Colonic mucosa (tissue), 4 donors: Measurements from ENCODE around the gene B3GALNT1. TPM values are rescaled to one million over a fixed set of nuclear protein-coding genes. Genes with fewer than 3 reads are reported as not detected.
"Not testable (repeated sequence)": the region's sequence is repeated elsewhere in the genome, so short reads cannot be mapped to it uniquely, and the experiment has no call there.

Source experiments
- DNase-seq: peaks from one replicate; pipeline ENCODE4 v3.0.0-alpha.2; 2020
- H3K27ac ChIP-seq: fragments of 200-600 bp; one replicate; pipeline ENCODE4 v1.8.0; 2021
- H3K27me3 ChIP-seq: fragments of 200-600 bp; one replicate; pipeline ENCODE4 v1.8.0; 2021
- H3K36me3 ChIP-seq: fragments of 200-600 bp; one replicate; pipeline ENCODE4 v1.8.0; 2021
- H3K4me1 ChIP-seq: fragments of 200-600 bp; one replicate; pipeline ENCODE4 v1.8.0; 2021; ENCODE audit warnings: mild to moderate bottlenecking
- H3K4me3 ChIP-seq: fragments of 200-600 bp; one replicate; pipeline ENCODE4 v1.8.0; 2021
- H3K9ac ChIP-seq, 2 donors: one replicate each; pipeline ENCODE4 v1.7.0; 2013; ENCODE audit warnings: control low read depth in 2 of 2, low read depth in 2 of 2, low read length in 2 of 2
- H3K9me3 ChIP-seq: fragments of 200-600 bp; one replicate; pipeline ENCODE4 v1.8.0; 2021
- intact Hi-C: fragments of 100-400 bp; cut with DNase I; formaldehyde crosslinking; loops from one replicate; pipeline ENCODE4 v1.14.1; 2022
- total RNA-seq, 2 donors: library from RNA; stranded (reverse); fragmentation: NEBNext Ultra II Directional in 1 of 2; extraction: Animal tissue kit (Norgen Biotek cat#: 25700) in 1 of 2; gene quantifications; one replicate each; pipeline ENCODE4 v1.2.1, GENCODE V29; 2021
- TF ChIP-seq, protein P1 (sequence below): fragments of 200-600 bp; IDR thresholded peaks from one replicate; pipeline ENCODE4 v1.8.0; 2022; ENCODE audit warnings: antibody characterized with exemption, mild to moderate bottlenecking
- donor health status: healthy.
- donor health status: DM: no; HTN: no; CAD: no.
- donor health status: DM: no; HTN: no; CAD: no.

B3GALNT1 gene
- total RNA-seq, 2 donors from 2014 or later, result 0.94 to 1.8 TPM

DNA sequence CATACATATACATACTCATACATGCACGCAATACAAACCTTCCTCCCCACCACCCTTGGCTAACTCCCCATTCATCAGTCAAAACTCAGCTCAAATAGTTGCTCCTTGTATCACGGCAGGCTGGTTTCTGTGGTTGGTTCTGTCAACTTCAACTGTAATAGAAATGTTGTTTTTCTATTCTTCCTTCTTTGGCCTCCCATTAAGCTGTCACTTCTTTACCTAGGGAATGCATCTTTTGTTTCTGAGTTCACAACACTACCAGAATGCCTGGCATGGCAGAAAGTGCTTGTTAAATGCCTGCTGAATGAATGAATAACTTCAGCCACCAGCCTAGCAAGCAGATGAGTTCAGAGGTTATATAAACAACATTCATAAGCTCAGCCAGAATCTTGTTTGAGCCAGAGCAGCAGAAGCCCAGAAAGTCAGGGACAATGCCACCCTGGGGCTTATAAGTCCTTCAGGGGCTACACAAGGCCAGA lies 63.1 kb downstream of the B3GALNT1 start:
- no peak overlapping the region for H3K4me3 ChIP-seq
- intact Hi-C loops, result no loop called here
- no peaks in the 10 kb centered on the region for H3K9me3 ChIP-seq
- H3K36me3 ChIP-seq, result no peaks in the 10 kb centered on the region
- no peaks in the 10 kb centered on the region for H3K27me3 ChIP-seq
- H3K27ac ChIP-seq, result no peak overlapping the region
- no peaks in the 10 kb centered on the region for H3K4me1 ChIP-seq
- no peak overlapping the region for H3K9ac ChIP-seq
- TF ChIP-seq, protein P1, sequence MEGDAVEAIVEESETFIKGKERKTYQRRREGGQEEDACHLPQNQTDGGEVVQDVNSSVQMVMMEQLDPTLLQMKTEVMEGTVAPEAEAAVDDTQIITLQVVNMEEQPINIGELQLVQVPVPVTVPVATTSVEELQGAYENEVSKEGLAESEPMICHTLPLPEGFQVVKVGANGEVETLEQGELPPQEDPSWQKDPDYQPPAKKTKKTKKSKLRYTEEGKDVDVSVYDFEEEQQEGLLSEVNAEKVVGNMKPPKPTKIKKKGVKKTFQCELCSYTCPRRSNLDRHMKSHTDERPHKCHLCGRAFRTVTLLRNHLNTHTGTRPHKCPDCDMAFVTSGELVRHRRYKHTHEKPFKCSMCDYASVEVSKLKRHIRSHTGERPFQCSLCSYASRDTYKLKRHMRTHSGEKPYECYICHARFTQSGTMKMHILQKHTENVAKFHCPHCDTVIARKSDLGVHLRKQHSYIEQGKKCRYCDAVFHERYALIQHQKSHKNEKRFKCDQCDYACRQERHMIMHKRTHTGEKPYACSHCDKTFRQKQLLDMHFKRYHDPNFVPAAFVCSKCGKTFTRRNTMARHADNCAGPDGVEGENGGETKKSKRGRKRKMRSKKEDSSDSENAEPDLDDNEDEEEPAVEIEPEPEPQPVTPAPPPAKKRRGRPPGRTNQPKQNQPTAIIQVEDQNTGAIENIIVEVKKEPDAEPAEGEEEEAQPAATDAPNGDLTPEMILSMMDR, result no peak
- no peak for DNase-seq

DNA sequence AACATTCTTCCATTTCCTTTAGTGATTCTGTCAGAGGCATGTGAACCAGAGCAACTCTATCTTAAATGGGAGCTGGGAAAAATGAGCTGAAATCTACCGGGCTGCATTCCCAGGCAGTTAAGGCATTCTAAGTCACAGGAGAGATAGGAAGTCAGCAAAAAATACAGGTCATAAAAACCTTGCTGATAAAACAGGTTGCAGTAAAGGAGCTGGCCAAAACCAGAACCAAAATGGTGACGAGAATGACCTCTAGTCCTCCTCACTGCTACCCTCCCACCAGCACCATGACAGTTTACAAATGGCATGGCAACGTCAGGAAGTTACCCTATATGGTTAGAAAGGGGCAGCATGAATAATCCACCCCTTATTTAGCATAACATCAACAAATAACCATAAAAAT lies 66.4 kb downstream of the B3GALNT1 start:
- Histone ChIP-seq H3K9me3 (no peaks in the 10 kb centered on the region), H3K27me3 (no peaks in the 10 kb centered on the region), H3K4me1 (no peaks in the 10 kb centered on the region), H3K27ac (no peak overlapping the region), H3K4me3 (no peak overlapping the region), H3K9ac (no peak overlapping the region), H3K36me3 (no peaks in the 10 kb centered on the region)
- intact Hi-C loops, result no loop called here
- TF ChIP-seq, protein P1, result no peak
- DNase-seq, result no peak

DNA sequence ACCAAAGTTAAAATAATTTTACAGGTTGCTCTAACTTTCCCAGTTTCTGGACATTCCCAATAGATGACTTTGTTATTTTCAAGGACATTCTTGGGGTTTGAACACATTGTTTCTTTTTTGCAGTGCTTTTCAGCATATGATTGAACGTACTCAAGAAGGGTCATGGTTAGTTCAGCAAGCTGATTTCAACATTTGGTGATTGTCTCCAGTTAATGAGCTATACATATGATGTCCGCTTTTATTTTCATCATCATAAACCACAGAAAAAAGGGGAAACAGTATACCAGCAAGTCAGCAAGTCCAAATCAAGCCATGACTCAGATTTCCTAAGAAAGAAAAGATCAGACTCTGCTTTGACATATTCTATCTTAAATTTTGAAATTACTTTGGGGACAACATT lies 69.4 kb downstream of the B3GALNT1 start:
- no peaks in the 10 kb centered on the region for H3K27me3 ChIP-seq
- H3K4me1 ChIP-seq, result no peaks in the 10 kb centered on the region
- H3K4me3 ChIP-seq, result no peak overlapping the region
- no peak overlapping the region for H3K27ac ChIP-seq
- TF ChIP-seq, protein P1, result no peak
- no peaks in the 10 kb centered on the region for H3K9me3 ChIP-seq
- DNase-seq, result no peak
- no peak overlapping the region for H3K9ac ChIP-seq
- intact Hi-C loops, result no loop called here
- no peaks in the 10 kb centered on the region for H3K36me3 ChIP-seq

DNA sequence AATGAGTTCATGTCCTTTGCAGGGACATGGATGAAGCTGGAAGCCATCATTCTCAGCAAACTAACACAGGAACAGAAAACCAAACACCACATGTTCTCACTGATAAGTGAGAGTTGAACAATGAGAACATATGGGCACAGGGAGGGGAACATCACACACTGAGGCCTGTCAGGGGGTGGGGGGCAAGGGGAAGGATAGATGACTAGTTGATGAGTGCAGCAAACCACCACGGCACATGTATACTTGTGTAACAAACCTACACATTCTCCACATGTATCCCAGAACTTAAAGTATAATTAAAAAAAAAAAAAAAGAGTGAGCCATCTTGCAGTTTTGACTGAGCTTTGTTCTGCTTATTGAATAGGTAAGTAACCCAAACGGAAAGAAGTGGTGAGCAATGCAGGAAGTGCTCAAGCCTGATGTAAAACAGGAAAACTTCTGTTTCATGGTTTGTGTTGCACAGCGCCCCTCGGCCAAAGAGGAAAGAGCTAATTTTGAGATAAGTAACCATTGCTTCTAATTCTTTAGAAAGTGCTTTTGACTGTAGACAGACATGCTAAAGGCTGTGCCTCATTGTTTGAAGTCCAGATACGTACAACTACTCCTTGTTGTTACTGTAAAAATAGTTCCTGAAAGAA lies 70.1 kb downstream of the B3GALNT1 start:
- H3K4me1 ChIP-seq, intact Hi-C loops, H3K9ac ChIP-seq, H3K27ac ChIP-seq, H3K27me3 ChIP-seq, H3K36me3 ChIP-seq, H3K4me3 ChIP-seq, DNase-seq, H3K9me3 ChIP-seq: not testable (repeated sequence)

Other genes with a start within 250 kb of the B3GALNT1 start
- 10 to 100 TPM; 33.5 to 45.5 TPM for gene NMD3, start 116.0 kb upstream of the B3GALNT1 start, total RNA-seq